ENCODE results near the gene OR51B5. TPM values are rescaled to one million over a fixed set of nuclear protein-coding genes. Genes with fewer than 3 reads are reported as not detected.

The OR51B5 gene
- total and polyA plus RNA-seq, 2 of the 4 experiments (the other 2 are of a cell fraction) = 0.09 to 0.54 TPM

DNA sequence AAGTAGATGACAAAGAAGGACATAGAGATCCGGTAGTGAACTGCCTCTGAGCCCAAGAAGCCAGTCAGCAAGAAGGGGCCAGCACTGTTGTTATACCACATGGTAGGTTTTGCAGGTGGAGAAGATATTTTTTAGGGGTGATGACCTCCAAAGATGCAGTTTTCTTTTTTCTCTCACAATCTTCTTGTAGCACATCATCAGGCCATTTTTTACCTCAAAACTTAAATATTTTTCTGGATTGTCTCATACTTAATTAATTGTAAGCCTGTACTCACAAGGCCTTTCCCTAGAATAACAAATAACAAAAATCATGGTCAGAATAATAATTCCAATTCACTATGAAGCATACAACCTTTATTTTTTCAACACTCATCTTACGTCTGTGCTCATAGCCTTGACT is 41.5 kb downstream of the OR51B5 start, which contains the start of gene OR51B4:
TSS of gene OR51B4 (minus strand) at position 101 of the 400 bp plus-strand sequence. CDS start at position 101, 0 bp downstream.
- no TSS peak for BruUV-seq (replicated peaks)
- H3K79me1 ChIP-seq (ENCODE audit: low read depth in 1 of 2, low read length in 2 of 2) = no peaks in the 10 kb centered on the region
- in situ Hi-C loops (cut with MboI; ENCODE audit: low sequenced_read_pairs) (no loop called here), dilution Hi-C loops (cut with HindIII; ENCODE audit: low sequenced_read_pairs, unreplicated experiment) (no loop called here), intact Hi-C loops (cut with micrococcal nuclease) (no loop called here)
- no peak within 1 kb of the TSS for H3K27ac ChIP-seq (ENCODE audit: insufficient read depth, low read length)
- H2AK5ac ChIP-seq (ENCODE audit: low read depth, low read length) = peak within 1 kb of the TSS; percentile 89
- H2BK5ac ChIP-seq (ENCODE audit: low read depth, low read length, poor library complexity, severe bottlenecking) = peak within 1 kb of the TSS; percentile 88
- no peak within 1 kb of the TSS for H3K4me3 ChIP-seq (ENCODE audit: insufficient read depth, low read depth, low read length)
- H3K18ac ChIP-seq (ENCODE audit: low read depth, low read length) = peak within 1 kb of the TSS; percentile 95; the same call in 1 of the 2 replicates
- H4K5ac ChIP-seq (ENCODE audit: low read depth, low read length) = peak within 1 kb of the TSS; percentile 65; the same call in 1 of the 2 replicates
- H3K36me3 ChIP-seq (ENCODE audit: control insufficient read depth, insufficient read depth, low read length) = no peaks in the 10 kb centered on the region
- no peaks in the 10 kb centered on the region for H3K9me3 ChIP-seq (ENCODE audit: control insufficient read depth, insufficient read depth, low read length)
- TF ChIP-seq, protein P1, sequence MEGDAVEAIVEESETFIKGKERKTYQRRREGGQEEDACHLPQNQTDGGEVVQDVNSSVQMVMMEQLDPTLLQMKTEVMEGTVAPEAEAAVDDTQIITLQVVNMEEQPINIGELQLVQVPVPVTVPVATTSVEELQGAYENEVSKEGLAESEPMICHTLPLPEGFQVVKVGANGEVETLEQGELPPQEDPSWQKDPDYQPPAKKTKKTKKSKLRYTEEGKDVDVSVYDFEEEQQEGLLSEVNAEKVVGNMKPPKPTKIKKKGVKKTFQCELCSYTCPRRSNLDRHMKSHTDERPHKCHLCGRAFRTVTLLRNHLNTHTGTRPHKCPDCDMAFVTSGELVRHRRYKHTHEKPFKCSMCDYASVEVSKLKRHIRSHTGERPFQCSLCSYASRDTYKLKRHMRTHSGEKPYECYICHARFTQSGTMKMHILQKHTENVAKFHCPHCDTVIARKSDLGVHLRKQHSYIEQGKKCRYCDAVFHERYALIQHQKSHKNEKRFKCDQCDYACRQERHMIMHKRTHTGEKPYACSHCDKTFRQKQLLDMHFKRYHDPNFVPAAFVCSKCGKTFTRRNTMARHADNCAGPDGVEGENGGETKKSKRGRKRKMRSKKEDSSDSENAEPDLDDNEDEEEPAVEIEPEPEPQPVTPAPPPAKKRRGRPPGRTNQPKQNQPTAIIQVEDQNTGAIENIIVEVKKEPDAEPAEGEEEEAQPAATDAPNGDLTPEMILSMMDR (conservative IDR thresholded peaks at IDR 0.05; ENCODE audit: low read depth, low read length) = no peak
- TF ChIP-seq RCOR1 (IDR thresholded peaks at IDR 0.05; ENCODE audit: insufficient replicate concordance, low read length) (no peak), CHD1 (IDR thresholded peaks at IDR 0.05; ENCODE audit: low read depth, low read length) (no peak)
- TF ChIP-seq, protein P2, sequence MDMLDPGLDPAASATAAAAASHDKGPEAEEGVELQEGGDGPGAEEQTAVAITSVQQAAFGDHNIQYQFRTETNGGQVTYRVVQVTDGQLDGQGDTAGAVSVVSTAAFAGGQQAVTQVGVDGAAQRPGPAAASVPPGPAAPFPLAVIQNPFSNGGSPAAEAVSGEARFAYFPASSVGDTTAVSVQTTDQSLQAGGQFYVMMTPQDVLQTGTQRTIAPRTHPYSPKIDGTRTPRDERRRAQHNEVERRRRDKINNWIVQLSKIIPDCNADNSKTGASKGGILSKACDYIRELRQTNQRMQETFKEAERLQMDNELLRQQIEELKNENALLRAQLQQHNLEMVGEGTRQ (IDR thresholded peaks at IDR 0.05; ENCODE audit: low read depth, low read length) = no peak
- peaks cover 9% of the 10 kb centered on the region; the same call in 1 of the 2 replicates for H3K4me1 ChIP-seq (ENCODE audit: control insufficient read depth, insufficient read depth, low read length)
- POLR2A ChIA-PET (ENCODE audit: unreplicated experiment) = no interaction called here
- peak within 1 kb of the TSS; percentile 48 for H2BK120ac ChIP-seq (ENCODE audit: low read depth, low read length)
- H3K4ac ChIP-seq (ENCODE audit: low read depth, low read length) = peak within 1 kb of the TSS; percentile 11
- H4K91ac ChIP-seq (ENCODE audit: insufficient read depth, low read depth, low read length) = peak within 1 kb of the TSS; percentile 72
- peak within 1 kb of the TSS; percentile 88; the same call in 2 of the 3 replicates for H2BK15ac ChIP-seq (ENCODE audit: low read depth, low read length)
- peak within 1 kb of the TSS; percentile 62 for H2BK20ac ChIP-seq (ENCODE audit: low read depth, low read length)
- peak within 1 kb of the TSS in 1 of 2 experiments; percentile 77; a peak in 3 of 4 replicates for H4K8ac ChIP-seq (ENCODE audit: low read depth in 2 of 2, low read length in 2 of 2)
- peak within 1 kb of the TSS; percentile 58; the same call in 1 of the 2 replicates for H3K14ac ChIP-seq (replicated peaks; ENCODE audit: low read depth, low read length)
- CTCF ChIA-PET = no interaction called here
- H2AK9ac ChIP-seq (replicated peaks; ENCODE audit: low read depth, low read length, poor library complexity) = no peak within 1 kb of the TSS
- H3K9me1 ChIP-seq (ENCODE audit: insufficient read depth, low read length) = no peaks in the 10 kb centered on the region; the same call in 1 of the 2 replicates
- no peak within 1 kb of the TSS for H3K4me2 ChIP-seq (ENCODE audit: low read depth, low read length)
- H3K9ac ChIP-seq (ENCODE audit: low read depth, low read length) = no peak within 1 kb of the TSS
- DNase-seq (no peak), ATAC-seq (ENCODE audit: low read depth) (no peak)
- WGBS, 2 experiments (ENCODE audit: extremely low coverage in 2 of 2, insufficient read length in 1 of 2) = no CpG with 5 or more reads among the region's 2 CpGs
- H4K20me1 ChIP-seq (ENCODE audit: insufficient read depth, low read length) = no peaks in the 10 kb centered on the region
- H3K56ac ChIP-seq (ENCODE audit: extremely low read depth, insufficient read depth, low read length) = no peak within 1 kb of the TSS
- H3K27me3 ChIP-seq (ENCODE audit: control insufficient read depth, insufficient read depth, low read length) = no peaks in the 10 kb centered on the region
- H2AFZ ChIP-seq (replicated peaks; ENCODE audit: low read length, poor library complexity) = peak within 1 kb of the TSS; percentile 40
- H3K23ac ChIP-seq (ENCODE audit: low read depth, low read length) = no peak within 1 kb of the TSS
